Ovary (tissue), 9 donors: ENCODE results near the gene CD72. TPM values are rescaled to one million over a fixed set of nuclear protein-coding genes. Genes with fewer than 3 reads are reported as not detected.

Experiments
- DNase-seq, 5 donors: peaks; one replicate each; pipeline ENCODE4 v3.0.0-alpha.2; 2019 to 2020
- H3K27ac ChIP-seq, 2 donors: fragments of 200-600 bp; one replicate each; pipeline versions ENCODE4 v1.5.1 to v1.8.0; 2019 to 2022
- H3K27me3 ChIP-seq: fragments of 200-600 bp; one replicate; pipeline ENCODE4 v1.8.0; 2022
- H3K36me3 ChIP-seq: fragments of 200-600 bp; sonication (generic); one replicate; pipeline ENCODE4 v1.5.1; 2019
- H3K4me1 ChIP-seq: one replicate; pipeline ENCODE4 v1.8.1; 2013; ENCODE audit warnings: mild to moderate bottlenecking, moderate library complexity; ENCODE audit not compliant: insufficient read depth
- H3K4me3 ChIP-seq: fragments of 200-600 bp; sonication (generic); one replicate; pipeline ENCODE4 v1.5.1; 2017
- H3K9me3 ChIP-seq, 2 donors: fragments of 200-600 bp in 1 of 2; sonication (generic) in 1 of 2; one replicate each; pipeline versions ENCODE4 v1.5.1 to v1.8.1; 2013 to 2019; ENCODE audit warnings: mild to moderate bottlenecking in 1 of 2, moderate library complexity in 1 of 2
- EP300 ChIP-seq: sonication (generic); formaldehyde crosslinking; IDR thresholded peaks from one replicate; pipeline ENCODE4 v1.6.1; 2017; ENCODE audit warnings: antibody characterized with exemption
- POLR2A ChIP-seq: fragments of 450-650 bp; IDR thresholded peaks from one replicate; pipeline ENCODE4 v1.6.1; 2017; ENCODE audit warnings: antibody characterized with exemption, mild to moderate bottlenecking, moderate library complexity
- WGBS, 3 donors: extraction: QIAGEN DNeasy Blood & Tissue Kit in 1 of 3; methylation state at CpG; one replicate each; pipeline versions ENCODE4 v1.1.5 to v1.1.7; 2013 to 2017; 5-methylcytosine and 5-hydroxymethylcytosine counted together
- intact Hi-C, 4 donors: fragments of 100-400 bp; cut with DNase I; formaldehyde crosslinking; loops; one replicate each; pipeline versions ENCODE4 v1.11.0 to v1.15.1; 2022 to 2023
- polyA plus RNA-seq, 2 donors: library from polyadenylated mRNA; stranded (reverse); fragments of 200-250 nt in 1 of 2; fragments of 350-450 nt in 1 of 2; fragmentation: Illumina TruSeq in 1 of 2; extraction: RNeasy Lipid Tissue Mini Kit (QIAGEN cat#74804) in 1 of 2; gene quantifications; one replicate each; pipeline ENCODE4 v1.2.3, GENCODE V29; 2013 to 2014
- total RNA-seq, 7 donors: library from RNA; depleted of rRNA in 2 of 7; stranded (reverse); fragments of >200 nt in 2 of 7; fragmentation: NEBNext Ultra II Directional in 3 of 7; extraction: Animal tissue kit (Norgen Biotek cat#: 25700) in 3 of 7; gene quantifications; one replicate each; pipeline versions ENCODE4 v1.1.0 to v1.2.4, GENCODE V29; 2016 to 2023
- TF ChIP-seq, protein P1 (sequence below), 3 donors: fragments of 450-650 bp in 2 of 3; fragments of 200-600 bp in 1 of 3; IDR thresholded peaks; one replicate each; pipeline versions ENCODE4 v1.5.1 to v1.8.0; 2016 to 2022; ENCODE audit warnings: antibody characterized with exemption in 3 of 3, mild to moderate bottlenecking in 1 of 3
- donor health status: DM: no; HTN: no; CAD: no; lungs with moderate emphysema.
- donor health status: DM: no; HTN: no; CAD: no.
- donor health status: Bipolar disorder and iron deficiency.
- donor health status: DM: yes; HTN: yes; CAD: no.
- donor health status: DM: no; HTN: no; CAD: no.
- donor health status: DM: yes; HTN: yes; CAD: no.

The CD72 gene
- total and polyA plus RNA-seq, 9 donors: 0.28 to 4.1 (median 1.2) TPM

GRCh38 chr9:35575478-35575877 is 42.7 kb downstream of the CD72 start:
- 79 to 93% (median 87%) methylated on average over 5 of the region's 5 CpGs for WGBS, 3 donors
- intact Hi-C loops: no loop called here
- H3K27me3 ChIP-seq: no peaks in the 10 kb centered on the region
- no peaks in the 10 kb centered on the region for H3K36me3 ChIP-seq
- H3K27ac ChIP-seq: no peak overlapping the region
- H3K9me3 ChIP-seq: no peaks in the 10 kb centered on the region
- H3K4me1 ChIP-seq: no peaks in the 10 kb centered on the region
- DNase-seq: no peak
- no peak overlapping the region for H3K4me3 ChIP-seq
- TF ChIP-seq POLR2A (no peak), EP300 (no peak)
- TF ChIP-seq, protein P1, sequence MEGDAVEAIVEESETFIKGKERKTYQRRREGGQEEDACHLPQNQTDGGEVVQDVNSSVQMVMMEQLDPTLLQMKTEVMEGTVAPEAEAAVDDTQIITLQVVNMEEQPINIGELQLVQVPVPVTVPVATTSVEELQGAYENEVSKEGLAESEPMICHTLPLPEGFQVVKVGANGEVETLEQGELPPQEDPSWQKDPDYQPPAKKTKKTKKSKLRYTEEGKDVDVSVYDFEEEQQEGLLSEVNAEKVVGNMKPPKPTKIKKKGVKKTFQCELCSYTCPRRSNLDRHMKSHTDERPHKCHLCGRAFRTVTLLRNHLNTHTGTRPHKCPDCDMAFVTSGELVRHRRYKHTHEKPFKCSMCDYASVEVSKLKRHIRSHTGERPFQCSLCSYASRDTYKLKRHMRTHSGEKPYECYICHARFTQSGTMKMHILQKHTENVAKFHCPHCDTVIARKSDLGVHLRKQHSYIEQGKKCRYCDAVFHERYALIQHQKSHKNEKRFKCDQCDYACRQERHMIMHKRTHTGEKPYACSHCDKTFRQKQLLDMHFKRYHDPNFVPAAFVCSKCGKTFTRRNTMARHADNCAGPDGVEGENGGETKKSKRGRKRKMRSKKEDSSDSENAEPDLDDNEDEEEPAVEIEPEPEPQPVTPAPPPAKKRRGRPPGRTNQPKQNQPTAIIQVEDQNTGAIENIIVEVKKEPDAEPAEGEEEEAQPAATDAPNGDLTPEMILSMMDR (IDR thresholded peaks at IDR 0.05): no peak

GRCh38 chr9:35574578-35575122 is 43.6 kb downstream of the CD72 start:
- H3K27ac ChIP-seq: no peak overlapping the region
- intact Hi-C loops: no loop called here
- no peak overlapping the region for H3K4me3 ChIP-seq

GRCh38 chr9:35570709-35571504 is 47.3 kb downstream of the CD72 start:
- intact Hi-C loops: no loop called here
- Histone ChIP-seq H3K27ac (no peak overlapping the region), H3K27me3 (no peaks in the 10 kb centered on the region), H3K9me3 (no peaks in the 10 kb centered on the region), H3K4me1 (no peaks in the 10 kb centered on the region), H3K36me3 (no peaks in the 10 kb centered on the region), H3K4me3 (no peak overlapping the region)
- DNase-seq: no peak
- no peak for TF ChIP-seq EP300
- no peak for TF ChIP-seq POLR2A
- TF ChIP-seq, protein P1 (IDR thresholded peaks at IDR 0.05): no peak
- 93 to 96% (median 94%) methylated on average over 6 of the region's 6 CpGs for WGBS, 3 donors

More at GRCh38 chr9:35574578-35575122, 43.6 kb downstream of the CD72 start:
- DNase-seq: no peak
- Histone ChIP-seq H3K27me3 (no peaks in the 10 kb centered on the region), H3K4me1 (no peaks in the 10 kb centered on the region), H3K36me3 (no peaks in the 10 kb centered on the region), H3K9me3 (no peaks in the 10 kb centered on the region)
- 87 to 94% (median 90%) methylated on average over 2 of the region's 2 CpGs for WGBS, 3 donors
- no peak for TF ChIP-seq EP300
- TF ChIP-seq, protein P1 (IDR thresholded peaks at IDR 0.05): no peak
- no peak for TF ChIP-seq POLR2A

- TF ChIP-seq EP300 (no peak), POLR2A (no peak)
- TF ChIP-seq, protein P1 (IDR thresholded peaks at IDR 0.05): no peak
- Histone ChIP-seq H3K27ac (no peak overlapping the region), H3K4me1 (no peaks in the 10 kb centered on the region), H3K27me3 (no peaks in the 10 kb centered on the region), H3K9me3 (no peaks in the 10 kb centered on the region), H3K4me3 (no peak overlapping the region), H3K36me3 (no peaks in the 10 kb centered on the region)
- DNase-seq: no peak
- intact Hi-C loops: no loop called here
- WGBS, 3 donors: 70 to 78% (median 73%) methylated on average over 5 of the region's 5 CpGs
These were observed 49.0 kb downstream of the CD72 start for GRCh38 chr9:35569206-35569605.
